ENCODE data around the gene CDK15.
A peak's percentile ranks its signal among the peaks of the same experiment; 100 is the strongest.

The CDK15 gene

DNA sequence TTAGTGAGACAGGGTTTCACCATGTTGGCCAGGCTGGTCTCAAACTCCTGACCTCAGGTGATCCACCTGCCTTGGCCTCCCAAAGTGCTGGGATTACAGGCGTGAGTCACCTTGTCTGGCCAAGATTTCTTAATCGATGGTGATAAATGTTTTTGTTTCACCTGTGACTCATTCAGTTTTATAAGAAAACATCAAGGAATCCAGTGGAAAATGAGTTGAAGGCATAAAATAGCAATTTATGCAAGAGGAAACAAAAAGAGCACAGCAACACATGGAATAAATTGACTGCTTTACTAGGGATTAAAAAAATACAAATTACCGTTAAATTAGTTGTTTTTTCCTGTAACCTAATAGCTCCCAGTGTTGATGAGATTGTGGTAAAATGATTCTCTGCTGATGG lies 80.2 kb downstream of the CDK15 start:
- TF ChIP-seq EGR1 (IDR thresholded peaks at IDR 0.05) = no peak
- no peak for TF ChIP-seq ZBTB7A (IDR thresholded peaks at IDR 0.05; ENCODE audit: low read depth)
- TF ChIP-seq, protein P1, sequence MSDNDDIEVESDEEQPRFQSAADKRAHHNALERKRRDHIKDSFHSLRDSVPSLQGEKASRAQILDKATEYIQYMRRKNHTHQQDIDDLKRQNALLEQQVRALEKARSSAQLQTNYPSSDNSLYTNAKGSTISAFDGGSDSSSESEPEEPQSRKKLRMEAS (IDR thresholded peaks at IDR 0.05) = no peak
- TF ChIP-seq FOXM1 (IDR thresholded peaks at IDR 0.05; ENCODE audit: borderline replicate concordance, low read depth) = no peak
- TF ChIP-seq YY1 (IDR thresholded peaks at IDR 0.05; ENCODE audit: low read depth) = no peak
- TF ChIP-seq TCF12 (IDR thresholded peaks at IDR 0.05; ENCODE audit: low read depth) = no peak
- no peak for TF ChIP-seq RAD21 (IDR thresholded peaks at IDR 0.05; ENCODE audit: low read depth)
- TF ChIP-seq CREB1 (IDR thresholded peaks at IDR 0.05; ENCODE audit: low read depth) = no peak
- TF ChIP-seq TEAD4 (IDR thresholded peaks at IDR 0.05) = no peak
- no peak for TF ChIP-seq EP300 (IDR thresholded peaks at IDR 0.05; ENCODE audit: borderline replicate concordance)
- TF ChIP-seq TAF1 (IDR thresholded peaks at IDR 0.05; ENCODE audit: low read depth) = no peak
- TF ChIP-seq NFIC (IDR thresholded peaks at IDR 0.05) = no peak

DNA sequence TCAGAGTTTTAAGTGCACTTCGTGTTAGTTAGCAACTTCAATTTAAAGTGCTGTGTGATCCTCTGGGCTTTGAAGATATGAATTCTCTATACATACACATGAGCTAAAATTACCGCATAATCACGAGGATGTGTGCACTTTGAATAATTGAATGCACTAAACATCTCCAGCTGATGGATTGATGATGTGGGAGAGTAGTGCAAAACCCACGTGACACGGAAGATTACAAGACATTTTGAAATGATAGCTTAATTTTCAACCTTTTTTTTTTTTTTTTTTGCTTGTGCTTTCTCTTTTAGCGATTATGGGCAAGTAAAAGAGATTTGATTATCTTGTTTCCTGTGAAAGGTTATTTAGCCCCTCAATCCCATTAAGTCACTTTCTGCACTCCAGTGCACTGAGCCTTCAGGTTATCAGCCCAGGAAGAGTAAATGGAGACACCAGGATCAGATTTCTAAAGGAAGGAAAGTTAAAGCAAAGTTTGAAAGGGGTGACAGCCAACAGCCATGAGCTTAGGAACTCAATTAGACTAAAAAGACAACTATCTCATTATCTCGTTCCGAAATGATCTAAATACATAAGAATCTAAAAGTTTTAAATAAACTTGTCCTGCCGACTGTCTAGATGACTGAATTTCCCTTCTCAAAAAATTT lies 81.6 kb downstream of the CDK15 start:
- TF ChIP-seq TEAD4 (IDR thresholded peaks at IDR 0.05) (no peak), NFIC (IDR thresholded peaks at IDR 0.05) (no peak), FOXM1 (IDR thresholded peaks at IDR 0.05; ENCODE audit: borderline replicate concordance, low read depth) (no peak), YY1 (IDR thresholded peaks at IDR 0.05; ENCODE audit: low read depth) (no peak), CREB1 (IDR thresholded peaks at IDR 0.05; ENCODE audit: low read depth) (no peak), CEBPB (IDR thresholded peaks at IDR 0.05) (no peak), ZBTB7A (IDR thresholded peaks at IDR 0.05; ENCODE audit: low read depth) (no peak), EGR1 (IDR thresholded peaks at IDR 0.05) (no peak)
- TF ChIP-seq, protein P2, sequence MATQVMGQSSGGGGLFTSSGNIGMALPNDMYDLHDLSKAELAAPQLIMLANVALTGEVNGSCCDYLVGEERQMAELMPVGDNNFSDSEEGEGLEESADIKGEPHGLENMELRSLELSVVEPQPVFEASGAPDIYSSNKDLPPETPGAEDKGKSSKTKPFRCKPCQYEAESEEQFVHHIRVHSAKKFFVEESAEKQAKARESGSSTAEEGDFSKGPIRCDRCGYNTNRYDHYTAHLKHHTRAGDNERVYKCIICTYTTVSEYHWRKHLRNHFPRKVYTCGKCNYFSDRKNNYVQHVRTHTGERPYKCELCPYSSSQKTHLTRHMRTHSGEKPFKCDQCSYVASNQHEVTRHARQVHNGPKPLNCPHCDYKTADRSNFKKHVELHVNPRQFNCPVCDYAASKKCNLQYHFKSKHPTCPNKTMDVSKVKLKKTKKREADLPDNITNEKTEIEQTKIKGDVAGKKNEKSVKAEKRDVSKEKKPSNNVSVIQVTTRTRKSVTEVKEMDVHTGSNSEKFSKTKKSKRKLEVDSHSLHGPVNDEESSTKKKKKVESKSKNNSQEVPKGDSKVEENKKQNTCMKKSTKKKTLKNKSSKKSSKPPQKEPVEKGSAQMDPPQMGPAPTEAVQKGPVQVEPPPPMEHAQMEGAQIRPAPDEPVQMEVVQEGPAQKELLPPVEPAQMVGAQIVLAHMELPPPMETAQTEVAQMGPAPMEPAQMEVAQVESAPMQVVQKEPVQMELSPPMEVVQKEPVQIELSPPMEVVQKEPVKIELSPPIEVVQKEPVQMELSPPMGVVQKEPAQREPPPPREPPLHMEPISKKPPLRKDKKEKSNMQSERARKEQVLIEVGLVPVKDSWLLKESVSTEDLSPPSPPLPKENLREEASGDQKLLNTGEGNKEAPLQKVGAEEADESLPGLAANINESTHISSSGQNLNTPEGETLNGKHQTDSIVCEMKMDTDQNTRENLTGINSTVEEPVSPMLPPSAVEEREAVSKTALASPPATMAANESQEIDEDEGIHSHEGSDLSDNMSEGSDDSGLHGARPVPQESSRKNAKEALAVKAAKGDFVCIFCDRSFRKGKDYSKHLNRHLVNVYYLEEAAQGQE (IDR thresholded peaks at IDR 0.05; ENCODE audit: low read depth) = no peak
- TF ChIP-seq, protein P1 (IDR thresholded peaks at IDR 0.05) = no peak

DNA sequence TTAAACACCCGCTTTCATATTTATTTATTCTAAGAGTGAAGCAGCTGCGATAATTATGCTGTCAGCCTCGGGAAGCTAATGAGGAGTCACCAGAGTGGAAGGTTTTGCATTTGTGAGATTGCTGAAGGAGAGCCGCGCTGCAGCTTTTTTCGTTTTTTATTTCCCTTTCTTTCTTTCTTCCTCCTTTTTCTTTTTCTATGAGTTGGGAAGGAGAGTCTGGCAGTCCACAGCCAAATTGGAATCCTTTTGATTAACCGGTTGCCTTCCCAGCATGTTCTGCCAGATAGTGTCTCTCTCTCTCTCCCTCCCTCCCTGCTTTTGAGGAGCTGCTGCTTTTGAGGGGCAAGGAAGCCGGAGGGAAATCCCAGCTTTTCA lies 82.1 kb downstream of the CDK15 start:
- no peak for TF ChIP-seq YY1 (IDR thresholded peaks at IDR 0.05; ENCODE audit: low read depth)
- TF ChIP-seq, protein P3, sequence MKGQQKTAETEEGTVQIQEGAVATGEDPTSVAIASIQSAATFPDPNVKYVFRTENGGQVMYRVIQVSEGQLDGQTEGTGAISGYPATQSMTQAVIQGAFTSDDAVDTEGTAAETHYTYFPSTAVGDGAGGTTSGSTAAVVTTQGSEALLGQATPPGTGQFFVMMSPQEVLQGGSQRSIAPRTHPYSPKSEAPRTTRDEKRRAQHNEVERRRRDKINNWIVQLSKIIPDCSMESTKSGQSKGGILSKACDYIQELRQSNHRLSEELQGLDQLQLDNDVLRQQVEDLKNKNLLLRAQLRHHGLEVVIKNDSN (IDR thresholded peaks at IDR 0.05) = no peak

DNA sequence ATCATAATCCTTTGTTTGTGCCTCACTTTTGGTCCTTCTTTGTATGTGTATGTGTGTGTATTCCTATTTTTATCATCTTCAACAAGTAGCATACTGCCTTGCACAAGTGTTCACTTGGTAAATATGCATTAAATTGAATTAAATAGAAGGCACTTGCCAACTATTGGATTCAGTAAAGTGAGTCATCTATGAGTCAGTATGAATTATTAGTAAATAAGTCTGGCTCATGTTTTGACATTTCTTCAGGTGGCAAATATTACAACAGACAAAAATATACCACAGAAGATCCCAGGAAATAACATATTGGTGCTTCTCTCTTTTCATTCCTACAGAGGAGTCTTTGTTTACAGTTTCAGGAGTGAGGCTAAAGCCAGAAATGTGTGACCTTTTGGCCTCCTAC lies 84.1 kb downstream of the CDK15 start:
- TF ChIP-seq RAD21 (IDR thresholded peaks at IDR 0.05; ENCODE audit: low read depth) = no peak
- TF ChIP-seq ZBTB7A (IDR thresholded peaks at IDR 0.05; ENCODE audit: low read depth) = no peak
- no peak; the same call in 1 of the 2 replicates for TF ChIP-seq NFIC (IDR thresholded peaks at IDR 0.05)
- no peak for TF ChIP-seq EP300 (IDR thresholded peaks at IDR 0.05; ENCODE audit: borderline replicate concordance)
- no peak for TF ChIP-seq CEBPB (IDR thresholded peaks at IDR 0.05)
- no peak for TF ChIP-seq CREB1 (IDR thresholded peaks at IDR 0.05; ENCODE audit: low read depth)
- TF ChIP-seq, protein P1 (IDR thresholded peaks at IDR 0.05) = no peak
- TF ChIP-seq, protein P3 (IDR thresholded peaks at IDR 0.05) = no peak
- TF ChIP-seq YY1 (IDR thresholded peaks at IDR 0.05; ENCODE audit: low read depth) = no peak
- TF ChIP-seq TEAD4 (IDR thresholded peaks at IDR 0.05) = no peak
- TF ChIP-seq, protein P2 (IDR thresholded peaks at IDR 0.05; ENCODE audit: low read depth) = no peak
- no peak for TF ChIP-seq EGR1 (IDR thresholded peaks at IDR 0.05)
- TF ChIP-seq FOXM1 (IDR thresholded peaks at IDR 0.05; ENCODE audit: borderline replicate concordance, low read depth) = no peak

DNA sequence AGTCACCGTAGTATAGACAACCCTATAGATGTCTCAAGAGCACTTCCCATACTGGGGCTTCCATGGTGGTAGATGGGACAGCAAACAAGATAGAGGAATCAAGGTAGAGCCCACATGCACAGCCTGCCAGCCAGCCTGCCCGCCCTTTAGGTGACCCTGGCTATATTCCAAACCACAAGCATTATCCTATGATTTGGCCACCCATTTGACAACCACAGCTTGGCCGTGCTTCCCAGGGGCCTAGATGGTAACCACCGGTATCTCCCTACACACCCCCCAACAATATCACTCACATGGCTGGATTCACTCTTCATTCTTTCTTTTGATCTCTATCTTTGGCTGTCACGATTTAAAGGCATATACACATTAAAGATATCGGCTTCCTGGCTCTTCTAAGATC lies 85.3 kb downstream of the CDK15 start:
- TF ChIP-seq NFIC (IDR thresholded peaks at IDR 0.05) (0 out of 2 replicates have a peak, but pooled peaks have one; percentile 39), RAD21 (IDR thresholded peaks at IDR 0.05; ENCODE audit: low read depth) (no peak), FOXM1 (IDR thresholded peaks at IDR 0.05; ENCODE audit: borderline replicate concordance, low read depth) (no peak), TEAD4 (IDR thresholded peaks at IDR 0.05) (no peak)

DNA sequence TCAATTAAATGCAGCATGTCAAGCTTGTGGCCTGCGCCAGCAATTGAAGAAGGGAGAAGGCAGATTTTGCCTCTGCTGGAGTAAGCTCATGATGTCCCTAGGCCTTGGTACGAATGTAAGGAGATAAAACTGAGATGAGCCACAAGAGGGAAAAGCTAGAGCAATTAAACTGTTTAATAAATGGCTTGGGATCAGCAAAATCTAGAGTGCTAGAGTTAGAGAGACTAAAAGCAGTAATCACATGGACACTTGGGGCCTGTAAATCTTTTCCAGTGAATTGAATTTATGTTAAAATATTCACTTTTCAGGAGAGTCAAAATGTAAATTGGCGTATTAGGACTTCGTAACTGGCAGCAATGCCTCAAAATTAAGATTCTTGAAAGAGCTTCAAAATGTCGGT lies 86.2 kb downstream of the CDK15 start:
- TF ChIP-seq, protein P3 (IDR thresholded peaks at IDR 0.05) = no peak
- TF ChIP-seq CREB1 (IDR thresholded peaks at IDR 0.05; ENCODE audit: low read depth) (no peak), TCF12 (IDR thresholded peaks at IDR 0.05; ENCODE audit: low read depth) (no peak), RAD21 (IDR thresholded peaks at IDR 0.05; ENCODE audit: low read depth) (no peak), TEAD4 (IDR thresholded peaks at IDR 0.05) (no peak), YY1 (IDR thresholded peaks at IDR 0.05; ENCODE audit: low read depth) (no peak), CEBPB (IDR thresholded peaks at IDR 0.05) (no peak), ZBTB7A (IDR thresholded peaks at IDR 0.05; ENCODE audit: low read depth) (no peak), TAF1 (IDR thresholded peaks at IDR 0.05; ENCODE audit: low read depth) (no peak), FOXM1 (IDR thresholded peaks at IDR 0.05; ENCODE audit: borderline replicate concordance, low read depth) (no peak), NFIC (IDR thresholded peaks at IDR 0.05) (no peak), EP300 (IDR thresholded peaks at IDR 0.05; ENCODE audit: borderline replicate concordance) (no peak), EGR1 (IDR thresholded peaks at IDR 0.05) (no peak)
- TF ChIP-seq, protein P1 (IDR thresholded peaks at IDR 0.05) = no peak
- TF ChIP-seq, protein P2 (IDR thresholded peaks at IDR 0.05; ENCODE audit: low read depth) = no peak
